Measurements from ENCODE around the gene GLYAT.

The GLYAT gene

GRCh38 chr11:58774164-58774593 lies 42.4 kb upstream of the GLYAT start:
- H3K4me3 ChIP-seq (ENCODE audit: low read depth, low read length) = no peak overlapping the region
- DNase-seq = no peak
- no peaks in the 10 kb centered on the region for H3K36me3 ChIP-seq
- H3K27ac ChIP-seq = no peak overlapping the region
- H3K9me3 ChIP-seq (ENCODE audit: severe bottlenecking) = no peaks in the 10 kb centered on the region
- no peak for TF ChIP-seq CTCF (IDR thresholded peaks at IDR 0.05; ENCODE audit: low read depth, low read length)
- H3K27me3 ChIP-seq (ENCODE audit: insufficient read depth, low read depth, severe bottlenecking) = peaks cover 26% of the 10 kb centered on the region

- Histone ChIP-seq H3K9me3 (ENCODE audit: severe bottlenecking) (no peaks in the 10 kb centered on the region), H3K36me3 (no peaks in the 10 kb centered on the region), H3K27me3 (ENCODE audit: insufficient read depth, low read depth, severe bottlenecking) (peaks cover 31% of the 10 kb centered on the region), H3K4me3 (ENCODE audit: low read depth, low read length) (no peak overlapping the region), H3K27ac (no peak overlapping the region)
- no peak for TF ChIP-seq CTCF (IDR thresholded peaks at IDR 0.05; ENCODE audit: low read depth, low read length)
- no peak for DNase-seq
These were observed 41.6 kb upstream of the GLYAT start for GRCh38 chr11:58773337-58773736.

GRCh38 chr11:58772329-58773285 lies 40.9 kb upstream of the GLYAT start:
- Histone ChIP-seq H3K9me3 (ENCODE audit: severe bottlenecking) (no peaks in the 10 kb centered on the region), H3K4me3 (ENCODE audit: low read depth, low read length) (no peak overlapping the region), H3K27ac (no peak overlapping the region), H3K27me3 (ENCODE audit: insufficient read depth, low read depth, severe bottlenecking) (peaks cover 34% of the 10 kb centered on the region), H3K36me3 (no peaks in the 10 kb centered on the region)
- TF ChIP-seq CTCF (IDR thresholded peaks at IDR 0.05; ENCODE audit: low read depth, low read length) = no peak
- no peak for DNase-seq

- H3K4me3 ChIP-seq (ENCODE audit: low read depth, low read length) = no peak overlapping the region
- H3K9me3 ChIP-seq (ENCODE audit: severe bottlenecking) = no peaks in the 10 kb centered on the region
- DNase-seq = no peak
- TF ChIP-seq CTCF (IDR thresholded peaks at IDR 0.05; ENCODE audit: low read depth, low read length) = no peak
- peaks cover 34% of the 10 kb centered on the region for H3K27me3 ChIP-seq (ENCODE audit: insufficient read depth, low read depth, severe bottlenecking)
- H3K27ac ChIP-seq = no peak overlapping the region
- H3K36me3 ChIP-seq = no peaks in the 10 kb centered on the region
These were observed 39.7 kb upstream of the GLYAT start for GRCh38 chr11:58771458-58771855.

- no peak for TF ChIP-seq CTCF (IDR thresholded peaks at IDR 0.05; ENCODE audit: low read depth, low read length)
- peaks cover 30% of the 10 kb centered on the region for H3K27me3 ChIP-seq (ENCODE audit: insufficient read depth, low read depth, severe bottlenecking)
- no peaks in the 10 kb centered on the region for H3K9me3 ChIP-seq (ENCODE audit: severe bottlenecking)
- no peak overlapping the region for H3K4me3 ChIP-seq (ENCODE audit: low read depth, low read length)
- H3K36me3 ChIP-seq = no peaks in the 10 kb centered on the region
- DNase-seq = no peak
- H3K27ac ChIP-seq = no peak overlapping the region
These were observed 39.1 kb upstream of the GLYAT start for GRCh38 chr11:58770627-58771457.
